T-cell (primary cell): Measurements from ENCODE around the gene CENPX. TPM values are rescaled to one million over a fixed set of nuclear protein-coding genes. Genes with fewer than 3 reads are reported as not detected.

Source experiments
- ATAC-seq, 4 experiments: fragments of 200-7000 bp in 3 of 4; fragments of 150-1000 bp in 1 of 4; cut with Tn5 transposase; replicated peaks in 1 of 4; 1 replicate in 3 of 4; 2 replicates in 1 of 4; pipeline ENCODE4 v1.10.0; 2021; ENCODE audit warnings: moderate library complexity in 3 of 4, mild to moderate bottlenecking in 2 of 4, moderate number of reproducible peaks in 1 of 4
- CTCF ChIA-PET, 2 donors: fragments of 300-600 bp; sonication (Branson Sonifier 250); formaldehyde crosslinking; loops; one replicate each; lab custom pipeline; 2022; ENCODE audit warnings: antibody characterized with exemption in 2 of 2; lab: Charles Lee
- POLR2A ChIA-PET, 2 donors: fragments of 300-600 bp; sonication (Branson Sonifier 250); formaldehyde crosslinking; loops; one replicate each; lab custom pipeline; 2022; ENCODE audit warnings: antibody characterized with exemption in 2 of 2; lab: Charles Lee
- DNase-seq, 35 experiments: peaks; one replicate each; pipeline versions ENCODE4 v3.0.0 to v3.0.0-alpha.2; 2013 to 2023
- H3K27ac ChIP-seq: one replicate; pipeline ENCODE4 v1.5.1; 2013; ENCODE audit warnings: low read length
- H3K27me3 ChIP-seq, 2 experiments: replicated peaks in 1 of 2; 1 replicate in 1 of 2; 2 replicates in 1 of 2; pipeline versions ENCODE4 v1.6.1 to v1.7.0; 2013; ENCODE audit warnings: low read length in 1 of 2, mixed read lengths in 1 of 2; ENCODE audit not compliant: control insufficient read depth in 2 of 2, insufficient read depth in 2 of 2; ENCODE audit errors: extremely low read depth in 1 of 2
- H3K36me3 ChIP-seq, 2 donors: 1 replicate in 1 of 2; 2 replicates in 1 of 2; pipeline versions ENCODE4 v1.6.1 to v1.7.0; 2013; ENCODE audit warnings: low read length in 1 of 2; ENCODE audit not compliant: control insufficient read depth in 2 of 2, insufficient read depth in 1 of 2; ENCODE audit errors: extremely low read depth in 1 of 2
- H3K4me1 ChIP-seq, 2 experiments: 1 replicate in 1 of 2; 2 replicates in 1 of 2; pipeline versions ENCODE4 v1.6.1 to v1.7.0; 2013; ENCODE audit warnings: low read length in 2 of 2, mixed read lengths in 1 of 2; ENCODE audit not compliant: insufficient read depth in 2 of 2, control insufficient read depth in 1 of 2; ENCODE audit errors: extremely low read depth in 1 of 2
- H3K4me3 ChIP-seq, 2 donors: 1 replicate in 1 of 2; 2 replicates in 1 of 2; pipeline versions ENCODE4 v1.5.1 to v1.7.0; 2013; ENCODE audit warnings: mild to moderate bottlenecking in 2 of 2, low read length in 1 of 2, moderate library complexity in 1 of 2; ENCODE audit not compliant: control insufficient read depth in 1 of 2; ENCODE audit errors: extremely low read depth in 1 of 2
- H3K9me3 ChIP-seq: 2 replicates; pipeline ENCODE4 v1.7.0; 2013
- H3K27ac Mint-ChIP-seq, 2 donors: one replicate each; pipeline ENCODE4 v1.8.0; 2020 to 2021; ENCODE audit warnings: mild to moderate bottlenecking in 2 of 2, mixed read lengths in 2 of 2
- H3K27me3 Mint-ChIP-seq, 2 donors: one replicate each; pipeline ENCODE4 v1.8.0; 2021 to 2022; ENCODE audit warnings: mixed read lengths in 2 of 2
- H3K36me3 Mint-ChIP-seq: one replicate; pipeline ENCODE4 v1.8.0; 2021; ENCODE audit warnings: mixed read lengths
- H3K4me1 Mint-ChIP-seq, 3 donors: one replicate each; pipeline ENCODE4 v1.8.0; 2020 to 2022; ENCODE audit warnings: mixed read lengths in 3 of 3, mild to moderate bottlenecking in 1 of 3
- H3K4me3 Mint-ChIP-seq, 3 donors: one replicate each; pipeline ENCODE4 v1.8.0; 2020 to 2022; ENCODE audit warnings: mild to moderate bottlenecking in 3 of 3, mixed read lengths in 3 of 3, moderate library complexity in 3 of 3
- H3K9me3 Mint-ChIP-seq, 3 donors: one replicate each; pipeline ENCODE4 v1.8.0; 2020 to 2022; ENCODE audit warnings: mixed read lengths in 3 of 3
- WGBS: methylation state at CpG from one replicate; pipeline ENCODE4 v1.1.5; 2013; ENCODE audit warnings: missing lambda C conversion rate; ENCODE audit not compliant: insufficient coverage; 5-methylcytosine and 5-hydroxymethylcytosine counted together
- total RNA-seq, 35 experiments: library from RNA in 6 of 35; stranded (reverse) in 6 of 35; fragments of 120-200 nt in 1 of 35; gene quantifications; one replicate each; pipeline versions ENCODE4 v1.2.1 to v1.2.4 and lab custom pipeline; 2013 to 2026

CENPX gene
- total RNA-seq, 5 donors from 2014 or later (not counting 1 experiment from before 2014, with no cell fraction given), result 26.7 to 47.8 (median 43.7) TPM

GRCh38 chr17:82022981-82023446, 336 bp upstream of the CENPX start, which contains the start of gene LRRC45:
TSS of gene LRRC45 (plus strand) at chr17:82023305. CDS start at chr17:82023644, 339 bp downstream.
- ATAC-seq (peak; percentile 92 to 94 (median 93)), DNase-seq (peak; percentile 98 to 100 (median 100))
- WGBS, result under 1% methylated on average over 42 of the region's 42 CpGs
- Histone ChIP-seq H3K4me3 (peak within 1 kb of the TSS; percentile 71 to 76), H3K27me3 (peaks cover 0 to 6% of the 10 kb centered on the region in 2 experiments), H3K36me3 (peaks cover 0 to 13% of the 10 kb centered on the region in 2 donors), H3K27ac (no peak within 1 kb of the TSS), H3K4me1 (peaks cover 12 to 42% of the 10 kb centered on the region in 2 experiments), H3K9me3 (no peaks in the 10 kb centered on the region)
- Mint-ChIP-seq H3K4me3 (peak within 1 kb of the TSS; percentile 72 to 81 (median 80)), H3K27me3 (no peaks in the 10 kb centered on the region), H3K9me3 (no peaks in the 10 kb centered on the region), H3K36me3 (no peaks in the 10 kb centered on the region), H3K27ac (peak within 1 kb of the TSS in 1 of 2 donors; percentile 48), H3K4me1 (peaks cover 14 to 31% (median 19%) of the 10 kb centered on the region in 3 donors)
- ChIA-PET POLR2A (interaction anchor here (0.5 to 0.7 kb wide), 4 partner anchors 15 to 340 kb away, joined by 3 to 6 read pairs (median 4); no protein-coding TSS in a partner anchor), CTCF (interaction anchor here in 1 of 2 donors (0.7 to 4.3 kb wide), 4 partner anchors 15 to 126 kb away, joined by 4 to 26 read pairs (median 13); partner anchors contain the start of gene DCXR)

GRCh38 chr17:82021900-82022309, 773 bp downstream of the CENPX start:
- H3K27me3 ChIP-seq, result peaks cover 0 to 6% of the 10 kb centered on the region in 2 experiments
- H3K9me3 ChIP-seq, result no peaks in the 10 kb centered on the region
- H3K36me3 ChIP-seq, result peaks cover 0 to 9% of the 10 kb centered on the region in 2 donors
- H3K4me3 ChIP-seq, result peak overlapping the region; percentile 71 to 76
- peaks cover 12 to 42% of the 10 kb centered on the region in 2 experiments for H3K4me1 ChIP-seq
- H3K27ac ChIP-seq, result peak overlapping the region; percentile 4
- POLR2A ChIA-PET, result no interaction called here
- CTCF ChIA-PET, result interaction anchor here (1.3 to 4.3 kb wide), 3 partner anchors 16 to 63 kb away, joined by 4 to 26 read pairs (median 17); partner anchors contain the start of gene DCXR (in 1 of the 2)
- Mint-ChIP-seq H3K4me1 (peaks cover 14 to 31% (median 19%) of the 10 kb centered on the region in 3 donors), H3K9me3 (no peaks in the 10 kb centered on the region), H3K27ac (peak overlapping the region; percentile 39 to 48), H3K4me3 (peak overlapping the region; percentile 72 to 81 (median 80)), H3K27me3 (no peaks in the 10 kb centered on the region), H3K36me3 (no peaks in the 10 kb centered on the region)
- DNase-seq (no peak), ATAC-seq (no peak)
- WGBS, result 2% methylated on average over 7 of the region's 10 CpGs

GRCh38 chr17:82021107-82021899, 1.4 kb downstream of the CENPX start:
- H3K9me3 Mint-ChIP-seq, result no peaks in the 10 kb centered on the region
- H3K27ac ChIP-seq, result no peak overlapping the region
- H3K4me1 Mint-ChIP-seq, result peaks cover 14 to 31% (median 19%) of the 10 kb centered on the region in 3 donors
- H3K4me1 ChIP-seq, result peaks cover 12 to 42% of the 10 kb centered on the region in 2 experiments
- WGBS, result 47% methylated on average over 23 of the region's 25 CpGs
- POLR2A ChIA-PET, result no interaction called here
- peak overlapping the region; percentile 71 to 76 for H3K4me3 ChIP-seq
- peaks cover 0 to 9% of the 10 kb centered on the region in 2 donors for H3K36me3 ChIP-seq
- no peaks in the 10 kb centered on the region for H3K36me3 Mint-ChIP-seq
- ATAC-seq, result no peak
- no peaks in the 10 kb centered on the region for H3K27me3 Mint-ChIP-seq
- peaks cover 0 to 6% of the 10 kb centered on the region in 2 experiments for H3K27me3 ChIP-seq
- peak overlapping the region; percentile 72 to 81 (median 80) for H3K4me3 Mint-ChIP-seq
- CTCF ChIA-PET, result interaction anchor here (1.3 to 4.3 kb wide), 3 partner anchors 17 to 62 kb away, joined by 4 to 26 read pairs (median 17); partner anchors contain the start of gene DCXR (in 1 of the 2)
- no peaks in the 10 kb centered on the region for H3K9me3 ChIP-seq
- peak overlapping the region; percentile 39 to 48 for H3K27ac Mint-ChIP-seq
- peak in 30 of 35 experiments; percentile 25 to 71 (median 47) for DNase-seq

- WGBS, result 93% methylated on average over 14 of the region's 14 CpGs
- H3K4me1 Mint-ChIP-seq, result peaks cover 14 to 28% (median 19%) of the 10 kb centered on the region in 3 donors
- ATAC-seq, result no peak
- no peak for DNase-seq
- POLR2A ChIA-PET, result no interaction called here
- Histone ChIP-seq H3K9me3 (no peaks in the 10 kb centered on the region), H3K27me3 (peaks cover 0 to 6% of the 10 kb centered on the region in 2 experiments), H3K4me3 (no peak overlapping the region), H3K27ac (no peak overlapping the region), H3K4me1 (peaks cover 12 to 42% of the 10 kb centered on the region in 2 experiments), H3K36me3 (peaks cover 0 to 9% of the 10 kb centered on the region in 2 donors)
- no peaks in the 10 kb centered on the region for H3K36me3 Mint-ChIP-seq
- H3K9me3 Mint-ChIP-seq, result no peaks in the 10 kb centered on the region
- no peak overlapping the region for H3K4me3 Mint-ChIP-seq
- H3K27ac Mint-ChIP-seq, result no peak overlapping the region
- no peaks in the 10 kb centered on the region for H3K27me3 Mint-ChIP-seq
- CTCF ChIA-PET, result interaction anchor here (0.8 to 4.3 kb wide), 4 partner anchors 11 to 61 kb away, joined by 5 to 26 read pairs (median 6); no protein-coding TSS in a partner anchor
These were observed 2.0 kb downstream of the CENPX start for GRCh38 chr17:82020572-82021106.

- POLR2A ChIA-PET, result no interaction called here
- WGBS, result 71% methylated on average over 27 of the region's 34 CpGs
These were observed 2.7 kb downstream of the CENPX start for GRCh38 chr17:82019690-82020571.

More at GRCh38 chr17:82019690-82020571, 2.7 kb downstream of the CENPX start:
- H3K9me3 ChIP-seq, result no peaks in the 10 kb centered on the region
- Mint-ChIP-seq H3K9me3 (no peaks in the 10 kb centered on the region), H3K27ac (no peak overlapping the region), H3K27me3 (no peaks in the 10 kb centered on the region), H3K4me3 (no peak overlapping the region), H3K36me3 (no peaks in the 10 kb centered on the region), H3K4me1 (peaks cover 14 to 27% (median 19%) of the 10 kb centered on the region in 3 donors)
- H3K27ac ChIP-seq, result no peak overlapping the region
- no peak for ATAC-seq
- H3K36me3 ChIP-seq, result peaks cover 0 to 5% of the 10 kb centered on the region in 2 donors
- DNase-seq, result peak in 29 of 35 experiments; percentile 26 to 74 (median 48)
- no peak overlapping the region for H3K4me3 ChIP-seq
- CTCF ChIA-PET, result interaction anchor here (0.6 to 4.3 kb wide), 5 partner anchors 10 to 1290 kb away, joined by 3 to 26 read pairs (median 5); no protein-coding TSS in a partner anchor
- peaks cover 0 to 6% of the 10 kb centered on the region in 2 experiments for H3K27me3 ChIP-seq
- peaks cover 12 to 38% of the 10 kb centered on the region in 2 experiments for H3K4me1 ChIP-seq
